GM18858 (cell line): Measurements from ENCODE around the gene ZNF831.

Experiments used
- ATAC-seq: cut with Tn5 transposase; IDR thresholded peaks from one replicate; pipeline ENCODE4 v1.9.1; 2021; ENCODE audit not compliant: unreplicated experiment

ZNF831 gene

GRCh38 chr20:59178983-59179595 lies 15.5 kb downstream of the ZNF831 start:
- ATAC-seq: no peak

- ATAC-seq: no peak
Measured at GRCh38 chr20:59179988-59180387, 16.4 kb downstream of the ZNF831 start.

DNA sequence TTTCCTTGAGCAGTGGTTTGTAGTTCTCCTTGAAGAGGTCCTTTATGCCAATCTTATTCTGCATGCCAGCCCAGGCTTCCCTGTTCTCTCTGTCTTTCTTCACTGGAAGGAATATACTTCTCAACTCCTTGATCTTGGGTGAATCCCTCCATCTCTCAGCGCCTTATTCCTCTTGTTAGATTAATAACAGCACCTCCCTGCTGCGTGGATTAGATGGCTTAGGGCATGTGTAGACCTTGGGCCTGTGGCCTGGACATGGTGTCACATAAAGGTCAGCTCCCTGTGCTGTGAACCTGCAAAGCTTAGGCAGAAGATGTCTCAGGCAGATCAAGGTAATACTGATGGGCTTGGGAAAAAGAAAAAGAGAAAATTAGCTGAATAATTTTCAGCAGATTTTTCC lies 18.3 kb downstream of the ZNF831 start:
- ATAC-seq: no peak

GRCh38 chr20:59182401-59183044 lies 18.9 kb downstream of the ZNF831 start:
- no peak for ATAC-seq

DNA sequence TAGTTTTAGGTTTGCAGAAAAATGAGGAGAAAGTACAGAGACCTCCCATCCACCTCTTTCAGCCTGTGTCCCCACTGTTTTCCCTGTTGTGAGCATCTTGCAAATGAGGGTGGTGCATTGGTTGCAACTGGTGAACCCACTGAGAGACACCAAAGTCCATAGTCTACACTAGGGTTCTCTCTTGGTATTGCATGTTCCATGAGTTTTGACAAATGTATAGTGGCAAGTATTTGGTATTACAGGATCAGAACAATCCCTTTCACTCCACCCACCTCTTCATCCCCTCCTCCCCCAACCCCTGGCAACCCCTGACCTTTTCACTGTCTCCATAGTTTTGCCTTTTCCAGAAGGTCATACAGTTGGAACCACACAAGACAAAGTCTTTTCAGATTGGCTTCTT lies 20.1 kb downstream of the ZNF831 start:
- ATAC-seq: no peak

DNA sequence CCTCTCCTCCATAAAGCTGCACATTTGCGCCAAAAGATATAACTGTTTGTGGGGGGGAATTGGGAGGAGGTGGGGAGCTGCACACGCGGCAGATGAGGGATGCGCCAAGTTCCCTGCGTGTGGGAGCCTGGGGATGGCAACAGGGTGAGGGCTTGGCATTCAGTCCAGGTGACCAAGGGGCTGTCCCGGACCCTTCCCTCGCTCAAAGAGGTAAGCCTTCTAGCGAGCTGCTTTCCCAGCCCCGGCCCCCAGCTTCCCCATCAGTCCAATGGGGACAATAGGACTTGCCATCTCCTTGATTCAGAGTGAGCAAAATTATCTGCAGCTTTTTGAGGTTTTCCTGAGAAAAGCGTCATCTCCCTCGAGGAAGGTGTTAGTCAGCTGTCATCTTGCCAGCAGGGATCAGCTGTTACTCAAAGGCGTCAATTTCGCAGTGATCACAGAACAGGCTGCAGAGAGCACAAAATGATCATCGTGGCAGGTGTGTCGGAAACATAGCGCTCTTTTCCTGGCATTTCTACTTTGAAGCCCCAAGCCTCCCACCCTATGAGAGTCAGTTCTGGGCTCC lies 21.3 kb downstream of the ZNF831 start:
- no peak for ATAC-seq

- ATAC-seq: no peak
Measured at GRCh38 chr20:59185809-59186208, 22.2 kb downstream of the ZNF831 start.

GRCh38 chr20:59190466-59190865 lies 26.8 kb downstream of the ZNF831 start:
- no peak for ATAC-seq

DNA sequence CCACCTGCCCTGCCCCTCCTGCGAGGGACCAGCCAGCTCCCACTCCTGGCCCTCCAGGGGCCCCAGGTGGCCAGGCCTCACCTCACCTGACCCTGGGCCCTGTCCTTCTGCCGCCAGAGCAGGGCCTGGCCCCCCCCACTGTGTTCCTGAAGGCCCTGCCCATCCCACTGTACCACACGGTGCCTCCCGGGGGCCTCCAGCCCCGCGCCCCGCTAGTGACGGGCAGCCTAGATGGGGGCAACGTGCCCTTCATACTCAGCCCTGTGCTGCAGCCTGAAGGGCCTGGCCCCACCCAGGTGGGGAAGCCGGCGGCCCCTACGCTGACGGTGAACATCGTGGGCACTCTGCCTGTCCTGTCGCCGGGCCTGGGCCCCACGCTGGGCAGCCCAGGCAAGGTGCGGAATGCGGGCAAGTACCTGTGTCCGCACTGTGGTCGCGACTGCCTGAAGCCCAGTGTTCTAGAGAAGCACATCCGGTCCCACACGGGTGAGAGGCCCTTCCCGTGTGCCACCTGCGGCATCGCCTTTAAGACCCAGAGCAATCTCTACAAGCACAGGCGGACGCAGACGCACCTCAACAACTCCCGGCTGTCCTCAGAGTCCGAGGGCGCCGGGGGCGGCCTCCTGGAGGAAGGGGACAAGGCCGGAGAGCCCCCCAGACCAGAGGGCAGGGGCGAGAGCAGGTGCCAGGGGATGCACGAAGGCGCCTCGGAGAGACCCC lies 27.6 kb downstream of the ZNF831 start:
- no peak for ATAC-seq

DNA sequence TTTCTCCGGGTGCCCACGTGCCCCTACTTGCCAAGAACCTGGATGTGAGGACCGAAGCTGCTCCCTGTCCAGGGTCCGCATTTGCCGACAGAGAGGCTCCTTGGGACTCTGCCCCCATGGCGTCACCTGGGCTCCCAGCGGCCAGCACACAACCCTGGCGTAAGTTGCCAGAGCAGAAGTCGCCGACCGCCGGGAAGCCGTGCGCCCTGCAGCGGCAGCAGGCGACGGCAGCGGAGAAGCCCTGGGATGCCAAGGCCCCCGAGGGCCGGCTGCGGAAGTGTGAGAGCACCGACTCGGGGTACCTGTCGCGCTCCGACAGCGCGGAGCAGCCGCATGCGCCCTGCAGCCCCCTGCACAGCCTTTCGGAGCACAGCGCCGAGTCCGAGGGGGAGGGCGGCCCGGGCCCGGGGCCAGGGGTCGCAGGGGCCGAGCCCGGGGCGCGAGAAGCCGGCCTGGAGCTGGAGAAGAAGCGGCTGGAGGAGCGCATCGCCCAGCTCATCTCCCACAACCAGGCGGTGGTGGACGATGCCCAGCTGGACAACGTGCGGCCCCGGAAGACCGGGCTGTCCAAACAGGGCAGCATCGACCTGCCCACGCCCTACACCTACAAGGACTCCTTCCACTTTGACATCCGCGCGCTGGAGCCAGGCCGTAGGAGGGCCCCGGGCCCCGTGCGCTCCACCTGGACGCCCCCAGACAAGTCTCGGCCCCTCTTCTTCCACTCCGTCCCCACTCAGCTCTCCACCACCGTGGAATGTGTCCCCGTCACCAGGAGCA lies 28.3 kb downstream of the ZNF831 start:
- ATAC-seq: no peak

DNA sequence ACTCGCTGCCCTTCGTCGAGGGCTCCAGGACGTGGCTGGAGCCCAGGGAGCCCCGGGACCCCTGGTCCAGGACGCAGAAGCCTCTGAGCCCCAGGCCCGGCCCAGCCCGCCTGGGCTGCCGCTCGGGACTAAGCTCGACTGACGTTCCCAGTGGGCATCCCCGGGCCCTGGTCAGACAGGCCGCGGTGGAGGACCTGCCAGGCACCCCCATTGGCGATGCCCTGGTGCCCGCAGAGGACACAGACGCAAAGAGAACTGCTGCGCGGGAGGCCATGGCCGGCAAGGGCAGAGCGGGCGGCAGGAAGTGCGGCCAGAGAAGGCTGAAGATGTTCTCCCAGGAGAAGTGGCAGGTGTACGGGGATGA lies 28.9 kb downstream of the ZNF831 start:
- ATAC-seq: no peak

DNA sequence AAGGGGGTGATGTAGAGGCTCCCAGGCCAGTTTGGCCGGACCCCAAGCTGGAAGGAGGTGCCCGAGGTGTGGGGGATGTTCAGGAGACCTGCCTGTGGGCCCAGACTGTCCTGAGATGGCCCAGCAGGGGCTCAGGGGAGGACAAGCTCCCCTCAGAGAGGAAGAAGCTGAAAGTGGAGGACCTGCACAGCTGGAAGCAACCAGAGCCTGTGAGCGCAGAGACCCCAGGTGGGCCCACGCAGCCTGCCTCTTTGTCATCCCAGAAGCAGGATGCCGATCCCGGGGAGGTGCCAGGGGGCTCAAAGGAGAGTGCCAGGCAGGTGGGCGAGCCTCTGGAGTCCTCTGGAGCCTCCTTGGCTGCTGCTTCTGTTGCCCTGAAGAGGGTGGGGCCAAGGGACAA lies 29.7 kb downstream of the ZNF831 start:
- ATAC-seq: no peak

- no peak for ATAC-seq
Measured at GRCh38 chr20:59194023-59194935, 30.7 kb downstream of the ZNF831 start.

GRCh38 chr20:59195316-59195993 lies 31.8 kb downstream of the ZNF831 start:
- ATAC-seq: no peak

DNA sequence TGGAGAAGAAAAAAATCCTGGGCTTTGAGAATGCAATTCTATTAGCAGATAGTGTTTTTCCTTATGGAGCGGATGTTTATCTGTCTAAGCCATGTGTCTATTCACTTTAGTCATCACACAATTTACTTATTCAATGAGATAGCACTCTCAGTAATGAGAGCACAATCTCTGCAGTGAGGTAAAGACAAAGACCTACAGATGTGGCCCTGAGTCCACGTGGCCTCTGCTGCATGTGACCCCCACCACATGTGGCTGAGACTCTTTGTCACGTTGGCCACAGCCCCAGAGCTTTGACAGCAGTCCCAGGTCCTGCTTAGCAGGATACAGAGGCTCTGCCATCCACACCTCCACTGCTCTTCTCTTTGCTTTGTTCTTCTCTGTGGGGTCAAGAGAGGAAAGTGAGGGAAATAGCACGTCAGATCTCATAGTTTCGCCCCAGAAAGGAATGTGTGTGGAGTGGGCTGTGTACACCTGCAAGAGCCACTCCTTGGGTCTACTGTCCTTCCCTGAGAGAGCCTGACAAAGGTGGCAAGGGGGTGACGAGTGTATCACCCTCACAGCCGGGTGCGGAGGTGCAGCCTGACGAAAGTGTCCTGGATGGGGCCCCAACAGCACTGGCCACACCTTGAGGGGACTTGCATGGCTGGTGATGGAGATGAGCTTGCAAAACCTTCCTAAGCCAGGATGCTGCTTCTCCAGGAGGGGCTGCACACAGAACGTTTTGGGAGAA lies 40.7 kb downstream of the ZNF831 start:
- no peak for ATAC-seq

DNA sequence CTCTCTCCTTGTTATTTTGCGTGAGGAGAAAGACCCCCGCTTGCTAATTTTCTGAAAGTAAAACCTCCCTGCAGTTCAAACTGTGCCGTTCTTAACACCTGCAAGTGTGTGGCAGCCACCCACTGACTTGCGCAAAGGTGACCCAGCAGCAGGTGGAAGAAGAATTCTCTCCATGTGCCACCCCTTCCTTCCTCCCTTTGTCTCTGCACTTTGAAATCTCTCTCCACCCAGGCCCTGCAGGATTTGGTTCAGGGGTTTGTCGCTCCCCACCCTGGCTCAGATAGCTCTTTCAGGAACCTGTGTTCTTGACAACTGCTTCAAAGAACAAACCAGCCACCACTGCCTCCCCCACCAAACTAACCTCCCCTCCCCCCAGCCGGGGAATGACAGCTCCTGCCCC lies 41.4 kb downstream of the ZNF831 start:
- ATAC-seq: no peak

DNA sequence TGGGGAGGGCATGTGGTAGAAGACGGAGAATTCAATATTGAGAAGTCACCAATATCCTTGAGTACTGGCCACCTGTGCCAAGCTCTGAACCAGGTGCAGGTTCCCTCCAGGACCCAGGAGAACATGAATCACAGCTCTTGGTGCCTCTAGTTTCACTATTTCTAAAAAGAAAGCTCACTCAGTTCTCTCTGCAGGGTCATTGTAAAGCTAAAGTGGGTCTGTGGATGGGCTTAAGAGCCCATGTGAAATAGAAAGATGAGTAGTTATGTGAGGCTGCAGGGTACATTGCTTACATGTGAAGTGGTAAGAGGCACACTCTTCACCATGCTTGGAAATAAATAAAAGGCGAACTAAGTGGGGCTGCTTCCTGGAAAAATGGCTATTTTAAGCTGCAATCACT lies 43.6 kb downstream of the ZNF831 start:
- no peak for ATAC-seq

DNA sequence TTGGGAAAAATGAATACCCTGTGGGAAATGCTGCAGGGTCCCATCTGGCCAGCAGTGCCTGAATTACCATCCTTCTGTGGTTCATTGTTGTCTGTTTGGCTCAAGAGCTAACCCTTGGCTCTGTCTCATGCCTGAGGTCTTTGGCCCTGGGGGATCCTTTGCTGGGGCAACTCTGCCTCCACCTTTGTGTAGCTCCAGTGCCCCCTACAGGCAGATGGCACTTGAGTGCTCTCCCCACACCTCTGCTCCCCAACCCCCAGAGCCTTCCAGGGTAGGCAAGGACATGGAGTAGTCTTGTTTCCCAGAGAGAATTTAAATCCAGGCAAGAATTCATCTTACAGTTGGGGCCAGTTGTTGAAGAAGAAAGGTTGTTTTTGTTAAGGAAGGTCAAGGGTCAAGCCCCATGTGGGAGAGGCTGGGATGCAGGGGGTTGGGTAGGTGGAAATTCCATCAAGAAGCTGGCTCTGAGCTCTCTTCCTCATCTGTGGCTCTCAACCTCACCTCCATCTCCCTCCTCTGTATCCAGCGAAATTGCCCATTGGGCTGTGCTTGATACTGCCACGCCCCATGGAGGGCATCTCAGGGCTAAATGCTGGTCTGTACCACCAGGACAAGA lies 44.2 kb downstream of the ZNF831 start:
- no peak for ATAC-seq

DNA sequence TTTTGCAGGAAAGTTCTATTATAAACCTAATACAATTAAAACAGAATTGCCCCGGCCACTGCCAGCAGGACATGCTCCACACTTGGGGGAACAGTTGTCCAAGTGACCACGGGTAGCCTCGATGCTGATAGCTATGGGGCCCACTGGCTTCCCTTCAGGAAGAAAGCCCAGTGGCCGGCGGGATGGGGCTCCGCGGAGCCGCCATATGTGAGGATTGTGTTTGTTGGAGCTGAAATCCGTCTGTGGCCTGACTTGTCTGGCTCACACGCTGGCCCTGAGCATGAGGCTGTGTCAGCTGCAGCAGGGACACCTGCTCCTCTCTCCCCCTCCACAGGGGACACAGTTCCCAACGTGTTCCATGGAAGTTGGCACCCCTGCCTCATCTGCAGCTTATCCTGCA lies 46.6 kb downstream of the ZNF831 start:
- no peak for ATAC-seq
